Neutrophil (primary cell): ENCODE measurements around the gene SIRPB2.
A peak's percentile ranks its signal among the peaks of the same experiment; 100 is the strongest.

ENCODE experiments used
- H3K27ac ChIP-seq: fragments of 200-600 bp; sonication (generic); 2 replicates; pipeline ENCODE4 v1.5.1; 2016; ENCODE audit warnings: mild to moderate bottlenecking, moderate library complexity
- H3K27me3 ChIP-seq: fragments of 200-600 bp; sonication (generic); 2 replicates; pipeline ENCODE4 v1.6.0; 2016; ENCODE audit warnings: mild to moderate bottlenecking
- H3K36me3 ChIP-seq: fragments of 200-600 bp; sonication (generic); 2 replicates; pipeline ENCODE4 v1.5.1; 2017
- H3K4me1 ChIP-seq, 2 experiments: fragments of 200-600 bp in 1 of 2; sonication (generic) in 1 of 2; 1 replicate in 1 of 2; 2 replicates in 1 of 2; pipeline versions ENCODE4 v1.5.1 to v1.6.1; 2013 to 2016; ENCODE audit warnings: low read depth in 1 of 2, low read length in 1 of 2, mild to moderate bottlenecking in 1 of 2, moderate library complexity in 1 of 2; ENCODE audit not compliant: control insufficient read depth in 1 of 2, insufficient read depth in 1 of 2
- H3K4me3 ChIP-seq, 2 experiments: fragments of 200-600 bp in 1 of 2; sonication (generic) in 1 of 2; 1 replicate in 1 of 2; 2 replicates in 1 of 2; pipeline ENCODE4 v1.5.1; 2013 to 2016; ENCODE audit warnings: low read depth in 1 of 2, low read length in 1 of 2, mild to moderate bottlenecking in 1 of 2, moderate library complexity in 1 of 2
- H3K9me3 ChIP-seq: fragments of 200-600 bp; sonication (generic); 2 replicates; pipeline ENCODE4 v1.5.1; 2016
- CTCF ChIP-seq: fragments of 200-600 bp; sonication (generic); IDR thresholded peaks from 2 replicates; pipeline ENCODE4 v1.5.1; 2016; ENCODE audit warnings: antibody characterized with exemption

The SIRPB2 gene

GRCh38 chr20:1469306-1469905 lies 21.8 kb downstream of the SIRPB2 start:
- H3K27me3 ChIP-seq: no peaks in the 10 kb centered on the region
- peak overlapping the region; percentile 96 for H3K27ac ChIP-seq
- H3K9me3 ChIP-seq: no peaks in the 10 kb centered on the region
- H3K36me3 ChIP-seq: peaks cover 65% of the 10 kb centered on the region
- TF ChIP-seq CTCF: no peak
- H3K4me1 ChIP-seq: peaks cover 92 to 100% of the 10 kb centered on the region in 2 experiments
- H3K4me3 ChIP-seq: no peak overlapping the region

GRCh38 chr20:1468117-1468624 lies 23.0 kb downstream of the SIRPB2 start:
- H3K27me3 ChIP-seq: no peaks in the 10 kb centered on the region
- peaks cover 65% of the 10 kb centered on the region for H3K36me3 ChIP-seq
- H3K27ac ChIP-seq: peak overlapping the region; percentile 96
- peak overlapping the region; percentile 73 to 95 for H3K4me3 ChIP-seq
- peaks cover 94 to 99% of the 10 kb centered on the region in 2 experiments for H3K4me1 ChIP-seq
- no peak for TF ChIP-seq CTCF
- no peaks in the 10 kb centered on the region for H3K9me3 ChIP-seq

GRCh38 chr20:1467355-1468116 lies 23.7 kb downstream of the SIRPB2 start:
- peaks cover 93 to 99% of the 10 kb centered on the region in 2 experiments for H3K4me1 ChIP-seq
- H3K27ac ChIP-seq: peak overlapping the region; percentile 96
- TF ChIP-seq CTCF: no peak
- H3K36me3 ChIP-seq: peaks cover 66% of the 10 kb centered on the region
- peak overlapping the region; percentile 73 to 95 for H3K4me3 ChIP-seq
- no peaks in the 10 kb centered on the region for H3K9me3 ChIP-seq
- H3K27me3 ChIP-seq: no peaks in the 10 kb centered on the region

- H3K36me3 ChIP-seq: peaks cover 65% of the 10 kb centered on the region
- H3K4me1 ChIP-seq: peaks cover 88 to 97% of the 10 kb centered on the region in 2 experiments
- peak overlapping the region; percentile 96 for H3K27ac ChIP-seq
- H3K9me3 ChIP-seq: no peaks in the 10 kb centered on the region
- peak overlapping the region; percentile 73 to 95 for H3K4me3 ChIP-seq
- H3K27me3 ChIP-seq: no peaks in the 10 kb centered on the region
- TF ChIP-seq CTCF: no peak
Observed at GRCh38 chr20:1467082-1467354, 24.2 kb downstream of the SIRPB2 start.

GRCh38 chr20:1466211-1467081 lies 24.8 kb downstream of the SIRPB2 start, which contains the start of gene NSFL1C:
TSS of gene NSFL1C (minus strand) at chr20:1466849. CDS start at chr20:1466824, 25 bp downstream.
- peaks cover 82 to 93% of the 10 kb centered on the region in 2 experiments for H3K4me1 ChIP-seq

More at GRCh38 chr20:1466211-1467081, 24.8 kb downstream of the SIRPB2 start, which contains the start of gene NSFL1C:
- H3K4me3 ChIP-seq: peak within 1 kb of the TSS; percentile 73 to 95
- H3K27ac ChIP-seq: peak within 1 kb of the TSS; percentile 96
- no peaks in the 10 kb centered on the region for H3K27me3 ChIP-seq
- H3K9me3 ChIP-seq: no peaks in the 10 kb centered on the region
- H3K36me3 ChIP-seq: peaks cover 65% of the 10 kb centered on the region
- peak; percentile 98 for TF ChIP-seq CTCF
